GM18520 (cell line): Measurements from ENCODE around the gene FHAD1.
"Not testable (repeated sequence)": the region's sequence is repeated elsewhere in the genome, so short reads cannot be mapped to it uniquely, and the experiment has no call there.

Experiments used
- ATAC-seq: cut with Tn5 transposase; IDR thresholded peaks from one replicate; pipeline ENCODE4 v1.9.1; 2021; ENCODE audit not compliant: unreplicated experiment

Gene FHAD1

GRCh38 chr1:15412175-15412800 lies 165.3 kb downstream of the FHAD1 start:
- no peak for ATAC-seq

- ATAC-seq, result no peak
These were observed 165.8 kb downstream of the FHAD1 start for GRCh38 chr1:15412843-15413242.

DNA sequence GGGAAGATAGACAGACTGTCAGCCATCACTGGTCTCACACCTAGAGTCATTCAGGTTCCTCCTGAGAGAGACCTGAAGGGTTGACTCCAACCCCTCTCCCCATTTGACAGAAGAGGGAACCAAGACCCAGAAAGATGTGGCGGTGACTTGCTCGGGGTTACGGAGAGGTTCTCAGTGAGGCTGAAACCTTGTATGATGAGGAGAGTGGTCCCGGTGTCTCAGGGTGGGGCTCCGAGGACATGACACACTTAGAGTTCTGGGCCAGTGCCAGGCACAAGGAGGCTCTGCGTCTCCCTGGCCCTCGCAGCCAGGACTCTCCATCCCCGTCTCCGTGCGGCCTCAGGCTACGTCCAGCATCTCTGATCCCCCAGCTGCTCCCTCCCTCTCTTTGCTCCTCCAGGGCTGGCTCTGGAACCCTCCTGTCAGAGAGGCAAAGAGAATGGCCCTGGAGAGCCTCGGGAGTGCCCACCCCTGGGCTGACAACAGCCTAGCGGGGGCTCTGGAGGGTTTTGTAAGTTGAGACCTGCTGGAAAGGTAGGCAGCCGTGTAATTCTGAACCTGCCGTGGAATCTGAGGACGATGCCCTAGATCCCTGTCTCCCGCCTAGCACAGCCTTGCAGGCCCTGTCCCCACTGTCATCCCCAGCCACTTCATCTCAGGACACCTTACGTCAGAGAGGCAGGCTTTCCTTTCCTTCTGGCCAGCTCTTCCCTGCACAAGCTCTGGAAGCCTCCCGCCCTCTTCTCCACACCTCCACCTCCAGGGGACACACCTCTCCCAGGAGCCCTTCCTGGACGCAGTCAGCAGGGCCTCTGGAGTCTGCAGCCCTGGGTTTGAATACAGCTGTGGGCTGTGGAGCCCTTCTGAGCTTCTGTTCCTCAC lies 166.8 kb downstream of the FHAD1 start:
- no peak for ATAC-seq

DNA sequence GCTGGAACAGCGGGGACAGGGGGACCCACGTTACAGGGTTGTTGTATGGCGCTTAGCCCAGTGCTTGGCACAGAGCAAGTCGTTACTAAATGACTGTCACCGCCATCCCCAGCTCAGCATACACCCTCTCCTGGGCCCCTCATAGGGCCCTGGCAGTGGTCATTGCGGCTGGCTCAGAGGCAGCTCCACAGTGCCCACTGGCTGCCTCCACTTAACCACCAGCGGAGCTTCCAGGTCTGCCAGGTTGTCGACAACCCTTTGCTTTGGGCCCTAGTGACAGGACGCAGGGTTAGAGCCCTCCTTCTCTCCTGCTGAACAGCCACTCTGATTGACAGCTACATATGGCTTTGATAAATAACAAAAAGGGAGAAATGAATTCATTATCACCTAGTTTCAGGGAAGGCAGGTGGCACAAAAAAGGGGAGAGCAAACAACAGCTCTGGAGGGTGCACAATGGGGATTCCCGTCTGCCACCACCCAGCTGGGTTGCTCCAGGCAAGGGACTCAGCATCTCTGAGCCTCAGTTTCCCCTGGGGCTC lies 167.5 kb downstream of the FHAD1 start:
- ATAC-seq, result no peak

GRCh38 chr1:15417059-15417934 lies 170.3 kb downstream of the FHAD1 start:
- no peak for ATAC-seq

GRCh38 chr1:15418806-15419515 lies 171.9 kb downstream of the FHAD1 start:
- no peak for ATAC-seq

- ATAC-seq, result no peak
These were observed 173.9 kb downstream of the FHAD1 start for GRCh38 chr1:15420853-15421465.

GRCh38 chr1:15422871-15423270 lies 175.8 kb downstream of the FHAD1 start:
- ATAC-seq, result no peak

DNA sequence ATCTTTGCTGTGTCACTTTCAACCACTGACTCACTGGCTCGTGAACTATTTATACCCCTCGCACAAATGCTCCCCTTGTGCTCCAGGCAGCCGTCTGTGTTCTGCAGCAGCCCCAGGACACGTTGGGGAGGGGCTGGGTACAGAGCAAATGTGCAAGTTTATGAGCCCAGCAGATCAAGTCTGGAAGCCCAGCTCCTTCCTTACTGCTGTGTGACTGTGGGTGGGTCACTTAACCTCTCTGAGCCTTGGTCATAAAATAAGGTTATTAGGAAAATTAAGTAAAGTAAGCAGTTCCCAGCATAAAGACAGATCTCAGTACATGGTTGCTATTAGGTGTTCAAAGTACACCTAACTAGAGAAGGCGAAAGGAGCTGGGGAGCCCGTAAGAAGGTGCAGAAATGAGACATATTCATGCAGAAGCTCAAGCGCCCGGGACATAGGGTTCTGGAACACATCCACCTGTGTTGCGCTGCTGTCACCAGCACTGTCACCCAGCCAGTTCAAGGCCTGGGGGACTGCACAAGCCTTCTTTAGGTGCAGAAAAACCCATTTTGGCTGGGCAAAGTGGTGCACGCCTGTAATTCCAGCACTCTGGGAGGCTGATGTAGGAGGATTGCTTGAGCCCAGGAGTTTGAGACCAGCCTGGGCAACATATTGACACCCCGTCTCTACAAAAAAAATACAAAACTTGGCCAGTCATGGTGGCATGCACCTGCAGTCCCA lies 176.5 kb downstream of the FHAD1 start:
- no peak for ATAC-seq

- no peak for ATAC-seq
These were observed 177.2 kb downstream of the FHAD1 start for GRCh38 chr1:15424146-15424667.

DNA sequence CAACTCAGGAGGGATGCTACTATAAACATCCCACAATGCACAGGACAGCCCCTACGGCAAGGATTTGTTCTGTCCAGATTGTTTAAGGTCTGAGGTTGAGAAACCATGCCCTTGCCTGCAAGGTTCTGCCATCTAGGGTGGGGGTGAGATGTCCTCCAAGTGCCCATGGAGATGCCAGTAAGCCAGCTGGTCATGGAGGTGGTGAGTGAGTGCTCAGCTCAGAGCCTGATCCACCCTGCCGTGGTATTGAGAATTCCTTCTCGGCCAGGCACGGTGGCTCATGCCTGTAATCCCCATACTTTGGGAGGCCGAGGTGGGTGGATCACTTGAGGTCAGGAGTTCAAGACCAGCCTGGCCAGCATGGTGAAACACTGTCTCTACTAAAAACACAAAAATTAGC lies 178.0 kb downstream of the FHAD1 start:
- no peak for ATAC-seq

DNA sequence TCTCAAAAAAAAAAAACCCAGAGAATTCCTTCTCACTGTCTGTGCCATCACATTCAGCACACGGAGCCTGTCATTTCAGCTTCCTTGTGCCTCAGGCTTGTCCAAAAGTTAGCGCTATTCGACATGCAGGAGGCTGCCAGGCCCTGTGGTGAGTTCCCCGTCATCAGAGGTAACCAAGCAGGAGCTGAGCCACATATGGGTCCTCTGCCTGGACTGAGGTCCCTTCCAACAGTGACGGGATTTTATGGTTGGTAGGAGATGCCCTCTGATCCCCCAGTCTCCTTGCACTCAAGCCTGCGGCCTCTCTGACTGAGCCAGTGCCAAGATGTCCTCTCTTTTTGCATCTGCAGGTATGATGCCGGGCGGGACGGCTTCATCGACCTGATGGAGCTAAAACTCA lies 178.5 kb downstream of the FHAD1 start:
- no peak for ATAC-seq

GRCh38 chr1:15425958-15426357 lies 178.9 kb downstream of the FHAD1 start:
- no peak for ATAC-seq

DNA sequence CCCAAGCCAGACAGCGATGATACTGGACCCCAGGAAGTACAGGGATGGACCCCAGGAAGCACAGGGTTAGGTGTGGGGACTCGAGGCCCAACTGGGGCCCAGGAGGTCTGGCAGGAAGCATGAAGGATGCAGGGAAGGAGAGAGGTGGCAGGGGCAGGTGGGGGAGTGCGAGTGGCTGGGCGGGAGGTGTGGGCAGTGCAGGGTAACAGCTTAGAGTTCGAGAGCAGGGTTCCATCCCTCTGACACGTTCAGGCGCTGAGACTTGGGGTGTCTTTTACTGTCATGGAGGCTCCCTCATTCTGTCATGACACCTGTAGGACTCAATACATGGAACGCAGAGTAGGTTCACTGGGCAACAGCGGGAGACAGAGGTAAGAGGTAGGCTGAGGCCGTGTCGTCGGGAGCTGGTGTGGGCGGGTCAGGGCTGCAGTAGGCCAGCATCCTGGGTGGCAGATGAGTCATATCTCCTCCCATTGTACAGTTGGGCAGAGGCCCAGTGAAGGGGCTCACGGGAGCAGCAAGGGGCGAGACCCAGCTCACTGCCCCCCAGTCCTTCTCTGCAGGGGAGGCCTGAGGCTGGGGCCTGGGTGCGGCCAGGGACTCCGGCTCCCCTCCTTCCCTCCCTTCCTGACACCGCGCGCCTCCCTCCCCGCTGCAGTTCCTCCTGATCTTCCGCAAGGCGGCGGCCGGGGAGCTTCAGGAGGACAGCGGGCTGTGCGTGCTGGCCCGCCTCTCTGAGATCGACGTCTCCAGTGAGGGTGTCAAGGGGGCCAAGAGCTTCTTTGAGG lies 179.7 kb downstream of the FHAD1 start:
- no peak for ATAC-seq

GRCh38 chr1:15427280-15427666 lies 180.2 kb downstream of the FHAD1 start:
- ATAC-seq, result no peak

GRCh38 chr1:15428252-15428651 lies 181.2 kb downstream of the FHAD1 start:
- ATAC-seq, result not testable (repeated sequence)

DNA sequence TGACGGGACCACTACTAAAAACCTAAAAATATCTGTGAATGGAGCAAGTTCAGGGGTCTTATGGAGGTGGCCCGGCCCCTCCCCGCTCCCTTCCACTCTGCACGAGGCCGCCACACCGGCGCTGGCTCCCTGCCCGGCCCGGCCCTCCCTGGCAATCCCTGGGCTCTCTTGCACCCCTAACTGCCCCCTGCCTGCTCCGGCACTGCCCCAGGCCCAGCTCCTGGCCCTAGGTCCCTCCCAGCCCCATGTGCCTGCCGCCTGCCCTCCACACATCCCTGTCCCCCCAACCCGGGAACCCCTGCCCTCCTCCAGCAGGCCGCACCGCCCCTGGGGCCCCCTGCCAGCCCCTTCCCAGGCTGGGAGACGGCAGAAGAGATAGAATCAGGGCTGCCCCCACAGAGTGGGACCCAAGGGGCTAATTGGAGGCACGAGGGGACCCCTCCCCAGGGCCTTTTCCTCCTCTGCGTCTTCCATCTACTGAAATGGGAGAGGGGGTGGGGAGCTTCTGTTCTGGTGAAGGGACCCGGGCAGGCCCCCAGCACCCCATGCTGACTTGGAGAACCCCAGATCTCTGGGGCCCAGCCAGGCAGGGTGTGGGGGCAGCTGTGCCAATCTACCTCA lies 181.9 kb downstream of the FHAD1 start:
- no peak for ATAC-seq

DNA sequence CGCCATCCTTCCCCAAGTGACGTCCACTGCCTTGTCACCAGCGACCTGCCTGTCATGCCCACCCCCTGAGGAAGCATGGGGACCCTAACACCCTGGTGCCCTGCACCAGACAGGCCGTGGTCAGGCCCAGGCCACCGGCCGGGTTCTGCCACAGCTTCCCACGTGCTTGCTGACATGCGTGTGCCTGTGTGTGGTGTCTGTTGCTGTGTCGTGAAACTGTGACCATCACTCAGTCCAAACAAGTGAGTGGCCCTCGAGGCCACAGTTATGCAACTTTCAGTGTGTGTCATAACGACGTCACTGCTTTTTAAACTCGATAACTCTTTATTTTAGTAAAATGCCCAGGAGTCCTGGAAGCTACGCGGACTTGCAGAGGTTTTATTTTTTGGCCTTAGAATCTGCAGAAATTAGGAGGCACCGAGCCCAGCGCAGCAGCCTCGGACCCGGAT lies 182.7 kb downstream of the FHAD1 start:
- no peak for ATAC-seq
